Measurements from ENCODE around the gene ARHGEF5.

- TF ChIP-seq POLR2AphosphoS5 (IDR thresholded peaks at IDR 0.05; ENCODE audit: low read depth, low read length) (no peak), POLR2A (IDR thresholded peaks at IDR 0.05; ENCODE audit: low read depth, low read length) (no peak)
Observed at GRCh38 chr7:144388950-144389349, 33.7 kb downstream of the ARHGEF5 start.

Measured in GM12892 (cell line).